LNCAP (cell line): Measurements from ENCODE around the gene FSD1.

Experiments used
- CTCF ChIP-seq: fragments of 450-650 bp; IDR thresholded peaks from 2 replicates; pipeline ENCODE4 v1.5.1; 2017; ENCODE audit warnings: mild to moderate bottlenecking

Gene FSD1

GRCh38 chr19:4362831-4363545 is 58.6 kb downstream of the FSD1 start:
- TF ChIP-seq CTCF = no peak

- TF ChIP-seq CTCF = no peak
Observed at GRCh38 chr19:4363571-4364304, 59.3 kb downstream of the FSD1 start.

- no peak for TF ChIP-seq CTCF
Observed at GRCh38 chr19:4365341-4365740, 60.9 kb downstream of the FSD1 start.

- TF ChIP-seq CTCF = no peak
Observed at GRCh38 chr19:4365791-4366665, 61.6 kb downstream of the FSD1 start.

- no peak for TF ChIP-seq CTCF
Observed at GRCh38 chr19:4366666-4367335, 62.4 kb downstream of the FSD1 start.

- TF ChIP-seq CTCF = no peak
Observed at GRCh38 chr19:4367336-4367723, 62.9 kb downstream of the FSD1 start.

- TF ChIP-seq CTCF = no peak
Observed at GRCh38 chr19:4367781-4368127, 63.4 kb downstream of the FSD1 start.
